HG03469 (cell line): Measurements from ENCODE around the gene PTGDR.

Experiments
- ATAC-seq: cut with Tn5 transposase; IDR thresholded peaks from one replicate; pipeline ENCODE4 v1.9.1; 2021; ENCODE audit warnings: mild to moderate bottlenecking, moderate library complexity, moderate number of reproducible peaks; ENCODE audit not compliant: unreplicated experiment

PTGDR gene

GRCh38 chr14:52263190-52263589 is 4.3 kb upstream of the PTGDR start:
- ATAC-seq, result no peak

DNA sequence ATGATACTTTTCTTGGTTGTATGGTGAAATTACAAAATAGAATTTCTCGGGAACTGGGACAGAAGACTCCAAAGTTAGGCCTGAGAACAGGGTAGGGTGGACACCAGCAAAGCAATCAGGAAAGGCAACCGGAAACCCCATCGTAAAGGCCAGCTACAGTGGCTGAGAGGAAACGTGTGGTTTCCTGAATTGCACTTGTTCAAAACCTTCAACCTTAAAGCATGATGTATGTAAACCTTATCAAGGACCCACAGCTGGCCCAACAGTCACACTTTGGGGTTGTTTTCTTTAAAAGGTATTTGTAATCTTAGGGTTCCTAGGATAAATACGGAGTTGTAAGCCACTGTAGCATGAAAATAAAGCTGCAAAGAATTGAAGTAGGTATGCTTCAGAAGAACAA is 2.2 kb upstream of the PTGDR start:
- no peak for ATAC-seq

- no peak for ATAC-seq
These were observed 1.3 kb upstream of the PTGDR start for GRCh38 chr14:52266179-52266578.

GRCh38 chr14:52266782-52267181 is 716 bp upstream of the PTGDR start:
- ATAC-seq, result no peak

DNA sequence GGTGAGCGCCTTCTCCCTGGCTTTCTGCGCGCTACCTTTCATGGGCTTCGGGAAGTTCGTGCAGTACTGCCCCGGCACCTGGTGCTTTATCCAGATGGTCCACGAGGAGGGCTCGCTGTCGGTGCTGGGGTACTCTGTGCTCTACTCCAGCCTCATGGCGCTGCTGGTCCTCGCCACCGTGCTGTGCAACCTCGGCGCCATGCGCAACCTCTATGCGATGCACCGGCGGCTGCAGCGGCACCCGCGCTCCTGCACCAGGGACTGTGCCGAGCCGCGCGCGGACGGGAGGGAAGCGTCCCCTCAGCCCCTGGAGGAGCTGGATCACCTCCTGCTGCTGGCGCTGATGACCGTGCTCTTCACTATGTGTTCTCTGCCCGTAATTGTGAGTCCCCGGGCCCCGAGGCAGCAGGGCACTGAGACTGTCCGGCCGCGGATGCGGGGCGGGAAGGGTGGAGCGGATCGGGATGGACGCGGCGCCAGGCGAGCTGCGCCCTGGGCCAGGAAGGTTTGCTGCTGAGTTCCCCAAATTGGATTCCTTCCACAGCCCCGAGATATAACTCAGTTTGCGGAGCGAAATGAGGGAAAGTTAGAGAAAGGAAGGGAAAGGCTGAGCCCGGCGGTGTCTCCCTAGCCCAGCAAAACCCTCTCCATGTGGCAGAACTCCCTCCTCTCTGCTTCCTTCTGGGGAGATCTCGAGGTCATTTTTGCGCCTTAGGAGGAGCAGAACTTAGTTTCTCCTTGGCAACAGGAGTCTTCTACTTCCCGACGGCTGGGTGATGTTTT is 972 bp downstream of the PTGDR start:
- ATAC-seq, result no peak

- no peak for ATAC-seq
These were observed 1.6 kb downstream of the PTGDR start for GRCh38 chr14:52269100-52269499.

GRCh38 chr14:52269982-52270381 is 2.5 kb downstream of the PTGDR start:
- ATAC-seq, result no peak

DNA sequence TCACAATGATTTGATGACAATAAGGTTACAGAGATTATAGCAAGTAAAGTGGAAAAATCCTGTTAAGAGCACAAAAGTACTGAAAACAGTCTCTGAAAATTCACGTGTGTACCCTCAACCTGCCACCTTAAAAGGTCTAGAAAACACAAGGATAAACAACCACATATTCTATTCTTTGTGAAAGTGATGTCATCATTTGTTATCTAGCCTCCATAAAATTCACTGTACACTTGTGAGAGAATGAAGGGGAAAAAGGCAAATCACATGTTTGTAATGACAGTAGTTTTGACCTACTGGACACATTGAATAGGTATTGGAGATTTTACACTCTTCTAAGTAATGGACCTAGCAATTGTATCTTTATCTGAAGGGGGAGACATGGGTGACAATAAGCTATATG is 4.0 kb downstream of the PTGDR start:
- no peak for ATAC-seq

GRCh38 chr14:52272375-52272774 is 4.9 kb downstream of the PTGDR start:
- ATAC-seq, result no peak

GRCh38 chr14:52275372-52275771 is 7.9 kb downstream of the PTGDR start:
- no peak for ATAC-seq

DNA sequence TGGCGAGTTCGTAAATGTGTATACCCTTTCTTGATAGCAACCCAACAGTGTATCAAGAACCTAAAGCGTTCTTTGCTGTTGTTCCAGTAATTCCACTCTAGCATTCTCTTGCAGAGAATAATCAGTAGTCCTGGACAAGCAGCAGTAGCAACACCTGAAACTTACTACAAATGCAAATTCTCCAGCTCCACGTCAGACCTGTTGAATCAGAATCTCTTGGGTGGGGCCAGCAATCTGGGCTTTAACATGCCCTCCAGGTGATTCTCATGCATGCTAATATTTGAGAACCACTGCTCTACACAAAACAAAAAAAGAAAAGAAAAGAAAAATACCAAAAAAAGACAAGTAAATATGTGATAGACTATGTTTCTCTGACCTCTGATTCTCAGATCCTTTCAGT is 10.1 kb downstream of the PTGDR start:
- ATAC-seq, result no peak

- no peak for ATAC-seq
These were observed 11.9 kb downstream of the PTGDR start for GRCh38 chr14:52279408-52279807.

- ATAC-seq, result no peak
These were observed 15.6 kb downstream of the PTGDR start for GRCh38 chr14:52283099-52283498.

DNA sequence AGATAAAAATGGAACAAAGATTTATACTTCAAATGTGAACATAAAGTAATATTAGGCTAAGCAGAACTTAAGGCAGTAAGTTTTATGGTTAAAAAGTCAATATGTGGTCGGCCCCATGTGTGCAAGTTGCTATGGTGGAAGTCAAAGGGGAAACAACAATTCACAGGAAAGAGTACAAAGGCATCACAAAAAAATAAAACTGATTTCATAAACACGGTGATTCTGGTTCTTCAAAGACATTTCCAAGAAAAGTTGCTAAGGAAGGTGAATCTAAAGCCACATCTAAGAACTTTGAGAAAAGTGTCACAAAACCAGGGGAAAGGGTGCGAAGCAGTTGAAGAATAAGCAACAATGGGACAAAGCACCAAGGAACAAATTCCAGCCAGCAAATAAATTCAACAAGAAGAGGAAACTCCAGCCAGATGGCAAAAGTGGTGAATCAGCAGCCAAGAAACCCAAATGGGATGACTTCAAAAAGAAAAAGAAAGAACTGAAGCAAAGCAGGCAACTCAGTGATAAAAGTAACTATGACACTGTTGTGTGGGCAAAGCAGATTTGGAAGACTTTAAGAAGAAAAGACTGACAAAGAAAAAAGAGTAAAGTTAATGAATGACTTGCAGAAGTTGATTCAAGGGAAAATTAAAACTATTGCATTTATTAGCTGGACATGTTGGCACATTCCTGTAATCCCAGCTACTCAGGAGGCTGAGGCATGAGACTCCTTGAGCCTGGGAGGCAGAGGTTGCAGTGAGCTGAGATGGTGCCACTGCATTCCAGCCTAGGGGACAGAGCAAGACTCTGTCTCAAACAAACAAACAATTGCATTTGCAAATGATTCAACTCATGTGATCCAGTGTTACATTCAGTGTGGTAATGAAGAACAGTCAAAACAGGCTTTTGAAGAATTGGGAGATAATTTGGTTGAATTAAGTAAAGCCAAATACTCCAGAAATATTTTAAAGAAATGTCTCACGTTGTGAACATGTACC is 19.5 kb downstream of the PTGDR start:
- ATAC-seq, result no peak

- ATAC-seq, result no peak
These were observed 28.9 kb downstream of the PTGDR start for GRCh38 chr14:52296378-52296777.

GRCh38 chr14:52298795-52299194 is 31.3 kb downstream of the PTGDR start:
- no peak for ATAC-seq

DNA sequence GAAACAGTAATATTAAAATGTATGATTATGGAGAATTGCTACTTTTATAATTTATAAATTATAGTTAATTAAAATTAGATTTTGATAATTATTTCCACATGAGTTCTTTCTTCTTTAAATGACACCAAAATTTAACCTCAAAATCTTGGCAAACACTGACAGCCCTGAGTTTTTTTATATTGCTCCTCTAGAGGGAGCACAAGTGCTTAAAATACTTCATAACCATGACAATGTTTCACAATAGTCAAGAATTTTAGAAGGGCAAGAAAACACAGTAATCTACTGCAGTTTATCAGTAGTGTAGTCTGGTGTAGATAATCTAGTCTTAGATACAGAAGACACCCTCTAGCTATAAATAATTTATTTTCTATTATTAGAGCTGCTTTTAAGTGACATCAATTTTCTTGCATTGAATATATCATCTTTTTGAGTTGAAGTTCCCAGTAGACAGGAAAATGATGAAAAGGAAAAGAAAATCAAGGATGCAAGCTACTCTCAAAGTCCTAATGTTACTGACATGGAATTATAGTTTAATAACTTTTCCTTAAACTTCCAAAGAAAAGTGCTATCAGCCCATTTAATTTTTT is 32.3 kb downstream of the PTGDR start:
- ATAC-seq, result no peak

GRCh38 chr14:52303236-52303635 is 35.7 kb downstream of the PTGDR start:
- no peak for ATAC-seq

DNA sequence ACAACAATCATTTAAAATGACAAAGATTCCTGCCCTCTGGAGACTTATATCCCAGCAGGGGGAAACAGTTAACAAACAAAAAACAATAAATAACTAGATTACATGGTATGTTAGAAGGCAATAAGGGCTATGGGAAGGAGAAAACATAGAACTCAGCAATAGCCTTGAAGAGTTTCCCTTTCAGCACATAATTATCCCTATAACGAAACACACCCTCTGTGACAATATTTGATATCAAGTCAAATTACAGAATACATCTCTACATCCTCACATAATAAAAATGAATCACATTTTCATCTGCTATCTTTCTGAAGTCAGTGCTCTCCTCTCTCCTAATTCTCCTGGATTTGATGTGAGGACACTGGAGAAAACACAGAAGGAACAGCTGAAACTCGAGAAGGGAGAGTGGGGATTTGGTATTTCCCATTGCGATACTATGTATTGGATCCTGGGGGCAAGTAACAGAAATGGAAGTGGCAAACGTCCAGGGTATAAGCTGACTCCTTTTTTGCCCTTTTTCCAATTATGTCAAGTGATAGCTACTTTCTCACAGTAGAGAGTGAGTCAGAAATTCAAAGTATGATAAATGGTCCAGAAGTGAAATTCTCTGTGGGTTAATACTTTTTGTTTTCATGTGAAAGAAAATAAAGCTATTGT is 36.9 kb downstream of the PTGDR start:
- no peak for ATAC-seq

- ATAC-seq, result no peak
These were observed 37.5 kb downstream of the PTGDR start for GRCh38 chr14:52305014-52305413.

DNA sequence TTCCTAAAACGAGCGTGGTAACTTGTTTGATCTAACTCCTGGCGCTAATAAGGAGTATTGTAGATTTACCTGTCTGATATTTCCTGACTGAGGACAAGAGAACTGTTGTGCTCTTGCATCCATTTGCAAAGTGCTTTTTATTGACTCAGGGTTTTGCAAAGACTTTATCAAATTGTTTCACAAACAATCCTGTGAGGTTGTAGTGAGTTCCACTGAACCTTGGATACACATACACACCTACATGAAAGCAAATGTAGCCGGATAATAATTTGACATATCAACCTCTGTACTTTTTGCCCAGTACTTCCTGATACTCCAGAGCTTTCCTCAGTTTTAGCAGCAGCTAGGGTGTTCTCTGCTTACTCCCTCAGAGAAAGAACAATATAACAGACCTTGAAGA is 39.9 kb downstream of the PTGDR start:
- no peak for ATAC-seq
